ENCODE measurements around the gene NENF.
"Not testable (repeated sequence)": the region's sequence is repeated elsewhere in the genome, so short reads cannot be mapped to it uniquely, and the experiment has no call there.

The NENF gene

GRCh38 chr1:212461916-212462660, 29.4 kb downstream of the NENF start:
- no peak for DNase-seq

DNA sequence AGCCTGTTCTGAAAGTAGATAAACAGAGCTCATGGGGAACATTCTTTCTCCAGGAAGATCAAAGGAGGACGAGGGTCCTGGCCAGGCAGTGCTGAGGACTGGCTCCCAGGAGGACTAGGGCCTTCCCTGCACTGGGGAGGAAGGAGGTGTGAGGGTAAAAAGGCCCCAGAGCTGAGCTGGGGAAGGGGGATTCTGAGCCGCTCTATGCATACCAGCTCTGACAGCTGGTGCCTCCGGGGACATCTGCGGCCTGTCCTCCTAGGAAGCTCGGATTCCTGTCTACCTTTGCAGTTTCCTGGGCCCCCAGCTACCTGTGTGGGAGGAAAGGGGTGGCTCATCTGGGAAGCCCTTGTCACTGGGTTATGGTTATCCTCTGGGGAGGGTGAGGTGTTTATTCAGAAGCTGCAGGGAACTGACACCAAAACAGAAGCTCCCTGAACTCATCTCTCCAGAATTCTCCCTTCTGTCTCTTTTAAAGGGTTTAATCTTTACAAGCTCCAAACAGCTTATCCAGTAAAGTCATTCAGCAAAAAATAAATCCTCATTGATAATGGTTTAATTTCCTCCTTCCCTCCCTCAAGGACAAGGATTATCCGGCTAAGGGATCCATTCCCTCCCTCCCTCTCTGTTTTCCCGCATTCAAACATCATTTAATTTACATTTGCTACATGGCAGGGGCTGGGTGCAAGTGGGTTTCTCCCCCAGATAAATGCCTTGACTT, 31.0 kb downstream of the NENF start:
- no peak for DNase-seq

GRCh38 chr1:212465311-212465710, 32.6 kb downstream of the NENF start:
- DNase-seq, result no peak

DNA sequence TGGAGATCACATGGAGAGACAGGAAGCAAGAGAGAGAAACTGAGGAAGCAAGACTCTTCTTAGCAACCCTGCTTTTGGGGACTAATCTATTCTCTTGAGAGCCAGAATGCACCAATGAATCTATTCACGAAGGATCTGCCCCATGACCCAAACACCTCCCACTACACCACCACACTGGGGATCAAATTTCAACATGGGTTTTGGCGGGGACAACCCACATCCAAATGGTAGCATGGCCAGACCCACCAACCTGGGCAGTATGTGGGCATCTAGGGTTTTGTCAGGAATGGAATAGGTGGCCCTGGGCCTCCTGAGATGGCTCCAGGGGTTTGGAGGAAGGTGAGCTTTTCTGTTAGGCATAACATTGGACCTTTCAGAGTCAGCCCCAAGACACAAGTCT, 33.7 kb downstream of the NENF start:
- DNase-seq, result no peak

DNA sequence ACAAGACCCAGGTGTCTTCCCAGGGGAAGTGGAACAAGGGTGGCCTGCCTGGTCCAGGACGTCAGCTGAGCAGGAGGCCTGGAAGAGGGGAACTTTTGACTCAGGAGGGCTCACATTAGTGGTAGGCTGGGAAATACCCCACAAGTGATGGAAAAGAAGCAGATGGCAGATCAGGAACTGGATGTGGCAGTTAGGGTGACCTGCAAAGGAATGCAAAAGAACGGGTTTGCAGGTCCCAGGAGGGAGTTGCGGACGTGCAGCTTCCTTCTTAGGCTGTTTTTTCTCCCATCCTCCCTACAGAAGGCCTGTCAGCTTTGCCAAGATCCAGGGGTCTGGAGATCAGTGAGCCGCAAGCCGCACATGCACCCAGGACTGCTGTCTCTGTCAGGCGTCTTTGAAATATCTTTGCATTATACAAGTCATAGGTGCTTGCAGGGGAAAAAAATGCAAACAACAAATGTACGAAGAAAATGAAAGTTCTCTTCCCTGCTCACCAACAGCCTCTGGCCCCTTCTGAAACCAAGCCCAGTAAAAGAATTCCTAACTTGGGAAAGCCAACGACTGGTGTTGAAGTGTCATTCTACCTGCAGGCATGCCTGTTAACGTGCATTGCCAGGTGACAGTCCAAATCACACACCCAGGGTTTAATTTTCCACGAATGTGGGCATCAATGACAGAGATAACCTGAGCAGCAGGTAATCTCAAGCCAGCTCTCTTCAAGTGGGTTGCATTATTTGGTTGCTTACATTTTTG, 34.4 kb downstream of the NENF start:
- DNase-seq, result no peak

GRCh38 chr1:212467843-212468482, 35.2 kb downstream of the NENF start:
- DNase-seq, result no peak

DNA sequence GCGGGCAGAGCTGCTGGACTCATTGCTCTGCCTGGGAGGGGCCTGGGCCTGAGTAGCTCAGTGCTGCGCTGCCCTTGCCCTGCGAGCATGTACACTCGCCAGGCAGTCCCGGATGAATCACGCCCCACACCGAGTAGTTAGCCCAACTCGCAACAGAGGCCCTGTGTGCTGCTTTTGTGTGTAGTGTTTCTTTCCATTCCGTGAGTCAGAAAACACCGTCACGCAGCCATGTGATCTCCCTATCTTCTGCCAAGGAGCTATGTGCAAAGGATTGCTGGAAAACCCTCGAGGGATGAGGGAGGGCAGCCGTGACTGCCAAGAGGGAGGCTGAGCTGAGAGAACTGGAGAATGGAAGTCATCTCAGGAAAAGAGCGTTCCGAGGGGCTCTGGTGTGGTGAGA, 37.3 kb downstream of the NENF start:
- peak; percentile 86 for DNase-seq

DNA sequence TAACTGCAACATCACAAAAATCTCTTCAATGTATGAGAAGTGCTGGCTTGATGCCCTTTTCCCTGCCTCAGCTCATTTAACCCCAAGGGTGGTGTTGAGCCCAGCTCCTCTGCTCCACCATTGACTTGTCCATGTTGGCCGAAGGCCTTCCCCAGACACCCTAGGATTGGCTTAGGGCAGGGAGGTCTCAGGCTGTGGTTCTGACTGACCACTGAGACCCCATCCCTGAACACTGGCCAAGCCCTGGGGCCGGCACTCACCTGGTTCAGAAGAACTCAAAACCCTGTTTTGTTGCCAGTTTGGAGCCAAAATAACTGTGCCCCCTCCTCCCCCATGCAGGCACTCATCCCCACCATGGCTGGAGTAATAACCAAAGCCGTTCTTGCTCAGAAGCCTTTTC, 38.6 kb downstream of the NENF start:
- DNase-seq, result no peak

DNA sequence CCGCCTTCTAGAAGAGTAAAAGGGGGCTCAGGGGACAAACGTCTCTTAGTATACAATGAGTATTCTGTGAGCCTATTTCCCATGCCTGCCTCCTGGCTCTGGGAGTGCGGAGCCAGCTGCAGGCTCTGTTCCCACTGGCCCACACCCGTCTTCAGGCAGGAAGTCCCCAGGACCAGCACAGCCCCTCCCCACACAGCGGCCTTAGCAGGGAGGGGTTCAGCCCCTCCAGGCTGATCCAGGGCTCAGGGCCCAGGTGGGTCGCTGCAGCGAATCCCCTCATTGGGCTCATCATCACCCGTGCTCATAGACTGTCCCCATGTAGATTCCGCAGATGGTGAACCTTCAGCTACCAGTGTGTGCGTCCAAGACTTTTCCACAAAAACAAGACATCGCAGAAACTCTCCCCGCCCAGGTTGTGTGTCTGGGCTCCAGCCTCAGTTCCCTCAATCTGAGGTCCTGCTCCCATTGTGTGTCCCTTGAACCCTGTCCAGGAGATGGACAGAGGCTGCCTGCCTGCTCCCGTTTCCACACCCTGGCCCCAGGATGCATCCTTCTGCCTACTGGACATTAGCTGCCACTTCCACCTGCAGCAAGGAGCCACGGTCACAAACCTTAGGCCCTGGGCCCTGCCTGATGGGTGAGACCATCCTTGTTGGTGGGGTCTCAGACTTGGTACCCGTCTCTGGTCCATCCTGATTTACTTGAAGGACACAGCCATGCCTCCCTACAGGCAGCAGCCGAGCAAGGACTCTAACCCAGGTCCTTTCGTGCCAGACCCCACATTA, 39.4 kb downstream of the NENF start:
- no peak for DNase-seq

GRCh38 chr1:212473729-212474128, 41.0 kb downstream of the NENF start:
- no peak for DNase-seq

DNA sequence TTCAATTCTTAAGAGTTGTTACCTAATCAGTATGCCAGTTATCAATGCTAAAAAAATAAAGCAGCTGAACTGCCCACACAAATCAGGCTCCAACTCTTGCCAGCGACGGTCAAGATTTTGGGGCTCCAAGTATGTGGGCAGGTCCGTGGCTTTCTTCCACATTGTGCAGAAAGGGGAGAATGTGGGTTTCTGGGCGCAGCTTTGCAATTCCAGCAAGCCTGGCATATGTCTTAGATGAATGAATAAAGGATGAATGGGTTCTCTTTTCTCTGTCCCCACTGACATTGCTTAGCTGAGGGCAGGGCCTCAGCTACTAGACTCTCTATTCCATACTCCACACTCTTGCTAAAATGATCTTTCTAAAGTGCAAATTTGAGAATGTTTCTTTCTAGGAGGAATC, 42.4 kb downstream of the NENF start:
- no peak for DNase-seq

GRCh38 chr1:212475831-212476230, 43.1 kb downstream of the NENF start:
- not testable (repeated sequence) for DNase-seq

- DNase-seq, result peak; percentile 75
These were observed 44.4 kb downstream of the NENF start for GRCh38 chr1:212477014-212477679.

DNA sequence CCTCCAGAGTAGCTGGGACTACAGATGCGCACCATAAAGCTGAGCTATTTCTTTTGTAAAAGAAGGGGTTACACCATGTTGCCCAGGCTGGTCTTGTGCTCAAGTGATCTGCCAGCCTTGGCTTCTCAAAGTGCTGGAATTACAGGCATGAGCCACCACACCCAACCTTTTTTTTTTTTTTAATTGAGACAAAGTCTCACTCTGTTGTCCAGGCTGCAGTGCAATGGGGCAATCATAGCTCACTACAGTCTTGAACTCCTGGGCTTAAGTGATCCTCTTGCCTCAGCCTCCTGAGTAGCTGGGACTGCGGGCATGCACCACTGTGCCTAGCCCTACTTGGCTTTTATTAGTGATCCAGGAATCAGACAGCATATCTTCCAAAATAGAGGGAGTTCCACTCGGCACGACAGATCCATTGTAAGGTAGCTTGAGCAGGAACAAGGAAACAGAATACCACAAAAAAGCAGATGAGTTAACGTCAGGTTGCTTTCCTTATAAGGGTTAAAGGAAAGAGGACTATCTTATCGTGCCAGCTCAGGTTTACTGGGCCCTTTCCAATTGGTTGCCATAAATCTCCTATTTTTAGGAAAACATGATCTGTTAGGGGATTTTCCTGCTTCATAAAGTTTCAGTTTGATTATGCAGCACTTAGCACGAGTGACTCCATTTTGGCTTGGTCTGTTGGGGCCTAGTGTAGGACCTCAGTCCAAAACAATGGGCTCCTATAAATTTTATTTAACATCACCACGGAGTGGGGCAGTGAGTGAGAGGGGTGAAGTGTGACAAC, 45.2 kb downstream of the NENF start:
- no peak for DNase-seq

DNA sequence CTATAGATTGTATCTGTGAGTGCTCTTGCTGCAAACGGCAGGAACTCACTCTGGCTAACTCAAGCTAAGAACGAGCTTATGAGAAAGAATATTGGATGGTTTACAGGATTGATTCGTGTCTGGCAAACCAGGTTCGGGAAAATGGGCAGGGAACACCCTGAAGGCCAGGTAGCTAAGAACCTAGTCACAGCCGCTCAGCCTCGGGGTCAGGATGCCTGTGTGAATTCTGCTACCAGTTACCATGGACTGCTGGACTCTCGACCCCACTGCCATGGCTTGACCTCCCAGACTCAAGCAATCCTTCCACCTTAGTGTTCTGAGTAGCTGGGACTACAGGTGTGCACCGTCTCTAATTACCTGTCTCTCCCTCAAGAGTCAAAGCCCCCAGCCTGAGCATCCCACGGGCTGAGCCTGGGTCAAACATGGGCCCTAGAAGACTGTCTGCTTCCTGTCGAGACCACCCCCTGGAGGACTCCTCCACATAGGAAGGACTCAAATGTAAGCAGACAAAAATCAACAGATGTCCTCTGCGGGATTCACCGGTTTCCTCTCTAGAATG, 45.8 kb downstream of the NENF start:
- no peak for DNase-seq

- no peak for DNase-seq
These were observed 46.5 kb downstream of the NENF start for GRCh38 chr1:212479188-212479587.

GRCh38 chr1:212480711-212481437, 48.2 kb downstream of the NENF start:
- not testable (repeated sequence) for DNase-seq

GRCh38 chr1:212481438-212481767, 48.7 kb downstream of the NENF start:
- no peak for DNase-seq

GRCh38 chr1:212482006-212482636, 49.4 kb downstream of the NENF start:
- DNase-seq, result no peak
